AG04449 (cell line): ENCODE data around the gene NAALAD2.

Experiments
- CTCF ChIA-PET: fragments of 350-600 bp; formaldehyde crosslinking; extraction: SDS; loops from one replicate; lab custom pipeline; 2021; ENCODE audit warnings: antibody characterized with exemption; lab: Yijun Ruan, JAX
- POLR2A ChIA-PET: fragments of 400-600, 350-600 bp; formaldehyde crosslinking; extraction: SDS; loops from one replicate; lab custom pipeline; 2020; ENCODE audit warnings: antibody characterized with exemption, inconsistent platforms; lab: Yijun Ruan, JAX
- DNase-seq: peaks from one replicate; pipeline ENCODE4 v3.0.0-alpha.2; 2010; ENCODE audit warnings: low read depth, low spot score
- H3K4me3 ChIP-seq: 2 replicates; pipeline ENCODE4 v1.5.1; 2011; ENCODE audit warnings: low read depth, mild to moderate bottlenecking, control low read depth, low read length
- CTCF ChIP-seq: IDR thresholded peaks from one replicate; pipeline ENCODE4 v1.5.1; 2011; ENCODE audit warnings: mild to moderate bottlenecking, moderate library complexity, low read length, control low read depth, inconsistent platforms; ENCODE audit not compliant: insufficient read depth; ENCODE audit errors: missing control alignments

NAALAD2 gene

GRCh38 chr11:90189011-90189410, 54.5 kb downstream of the NAALAD2 start:
- DNase-seq: no peak
- no peak overlapping the region for H3K4me3 ChIP-seq
- ChIA-PET CTCF (interaction anchor here (3.7 kb wide), 1 partner anchor 15 kb away, joined by 26 read pairs; no protein-coding TSS in a partner anchor), POLR2A (no interaction called here)
- no peak for TF ChIP-seq CTCF

GRCh38 chr11:90192869-90193582, 58.6 kb downstream of the NAALAD2 start:
- no peak for DNase-seq
- CTCF ChIA-PET: interaction anchor here (3.2 kb wide), 1 partner anchor 11 kb away, joined by 16 read pairs; no protein-coding TSS in a partner anchor
- POLR2A ChIA-PET: no interaction called here
- H3K4me3 ChIP-seq: no peak overlapping the region
- no peak for TF ChIP-seq CTCF

GRCh38 chr11:90197377-90197776, 62.9 kb downstream of the NAALAD2 start:
- TF ChIP-seq CTCF: no peak
- CTCF ChIA-PET: interaction anchor here (1.7 kb wide), 1 partner anchor 8 kb away, joined by 12 read pairs; no protein-coding TSS in a partner anchor
- no peak overlapping the region for H3K4me3 ChIP-seq
- no peak for DNase-seq
- POLR2A ChIA-PET: no interaction called here

GRCh38 chr11:90202342-90202741, 67.9 kb downstream of the NAALAD2 start:
- DNase-seq: no peak
- ChIA-PET CTCF (interaction anchor here (1.2 kb wide), 1 partner anchor 50 kb away, joined by 3 read pairs; no protein-coding TSS in a partner anchor), POLR2A (no interaction called here)
- no peak overlapping the region for H3K4me3 ChIP-seq
- no peak for TF ChIP-seq CTCF

GRCh38 chr11:90204407-90204806, 69.9 kb downstream of the NAALAD2 start:
- DNase-seq: no peak
- no peak for TF ChIP-seq CTCF
- no peak overlapping the region for H3K4me3 ChIP-seq
- CTCF ChIA-PET: interaction anchor here (0.6 to 2.7 kb wide), 12 partner anchors 8 to 591 kb away, joined by 3 to 34 read pairs (median 6); no protein-coding TSS in a partner anchor
- POLR2A ChIA-PET: no interaction called here
